Thyroid gland (tissue), 4 donors: Measurements from ENCODE around the gene BACH2. TPM values are rescaled to one million over a fixed set of nuclear protein-coding genes. Genes with fewer than 3 reads are reported as not detected.

Experiments
- DNase-seq, 2 donors: peaks; one replicate each; pipeline ENCODE4 v3.0.0-alpha.2; 2019
- H3K27ac ChIP-seq, 3 donors: fragments of 200-600 bp; sonication (generic); 1 replicate in 2 of 3; 2 replicates in 1 of 3; pipeline ENCODE4 v1.5.1; 2016 to 2019; ENCODE audit warnings: mild to moderate bottlenecking in 1 of 3, moderate library complexity in 1 of 3
- H3K27me3 ChIP-seq: fragments of 200-600 bp; sonication (generic); one replicate; pipeline ENCODE4 v1.5.1; 2019
- H3K36me3 ChIP-seq, 2 donors: fragments of 200-600 bp; sonication (generic); one replicate each; pipeline ENCODE4 v1.5.1; 2016 to 2019
- H3K4me1 ChIP-seq, 2 donors: fragments of 200-600 bp; sonication (generic); one replicate each; pipeline ENCODE4 v1.5.1; 2017 to 2019
- H3K4me3 ChIP-seq, 3 donors: fragments of 200-600 bp; sonication (generic); replicated peaks in 1 of 3; 1 replicate in 2 of 3; 2 replicates in 1 of 3; pipeline ENCODE4 v1.5.1; 2016; ENCODE audit warnings: mild to moderate bottlenecking in 1 of 3
- H3K9me3 ChIP-seq: fragments of 200-600 bp; sonication (generic); one replicate; pipeline ENCODE4 v1.5.1; 2017
- POLR2A ChIP-seq, 2 donors: fragments of 450-650 bp; IDR thresholded peaks; one replicate each; pipeline ENCODE4 v1.6.1; 2017; ENCODE audit warnings: antibody characterized with exemption in 2 of 2, mild to moderate bottlenecking in 2 of 2, moderate library complexity in 1 of 2
- WGBS, 2 donors: methylation state at CpG; one replicate each; pipeline ENCODE4 v1.1.5; 2017; 5-methylcytosine and 5-hydroxymethylcytosine counted together
- intact Hi-C: fragments of 100-400 bp; cut with DNase I; formaldehyde crosslinking; loops from one replicate; pipeline ENCODE4 v1.15.1; 2023
- total RNA-seq, 4 donors: library from RNA; depleted of rRNA; stranded (reverse); fragments of >200 nt; gene quantifications; one replicate each; pipeline ENCODE4 v1.2.3, GENCODE V29; 2016
- TF ChIP-seq, protein P1 (sequence below), 6 experiments: fragments of 200-600 bp in 3 of 6; fragments of 450-650 bp in 3 of 6; sonication (generic) in 3 of 6; IDR thresholded peaks; one replicate each; pipeline ENCODE4 v1.5.1; 2016 to 2019; ENCODE audit warnings: antibody characterized with exemption in 6 of 6, mild to moderate bottlenecking in 2 of 6, inconsistent platforms in 1 of 6, moderate library complexity in 1 of 6

BACH2 gene
- total RNA-seq, 4 donors from 2014 or later = 0.98 to 6.6 (median 3.9) TPM

DNA sequence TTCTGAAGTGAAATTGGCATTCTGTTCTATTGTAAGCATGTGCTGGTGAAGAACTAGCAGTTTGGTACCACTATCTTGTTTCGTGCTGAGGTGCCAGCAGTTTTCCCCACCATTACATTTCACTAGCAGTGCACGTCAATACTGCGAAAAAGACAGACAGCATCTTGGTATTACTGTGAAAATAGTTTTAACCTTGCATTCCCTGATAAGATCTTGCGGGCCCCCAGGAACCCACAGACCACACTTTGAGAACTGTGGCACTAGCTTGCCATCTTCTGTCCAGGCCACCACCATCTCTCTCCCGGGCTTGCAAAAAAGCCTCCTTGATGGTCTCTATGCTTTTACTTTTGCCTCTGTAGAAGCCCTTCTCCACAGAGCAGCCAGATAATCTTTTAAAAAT, 185.7 kb downstream of the BACH2 start:
- Histone ChIP-seq H3K27me3 (no peaks in the 10 kb centered on the region), H3K27ac (no peak overlapping the region), H3K9me3 (no peaks in the 10 kb centered on the region), H3K4me1 (no peaks in the 10 kb centered on the region), H3K36me3 (no peaks in the 10 kb centered on the region), H3K4me3 (no peak overlapping the region)
- WGBS, 2 donors = 90 to 95% methylated on average over 5 of the region's 5 CpGs
- intact Hi-C loops = no loop called here
- TF ChIP-seq, protein P1, sequence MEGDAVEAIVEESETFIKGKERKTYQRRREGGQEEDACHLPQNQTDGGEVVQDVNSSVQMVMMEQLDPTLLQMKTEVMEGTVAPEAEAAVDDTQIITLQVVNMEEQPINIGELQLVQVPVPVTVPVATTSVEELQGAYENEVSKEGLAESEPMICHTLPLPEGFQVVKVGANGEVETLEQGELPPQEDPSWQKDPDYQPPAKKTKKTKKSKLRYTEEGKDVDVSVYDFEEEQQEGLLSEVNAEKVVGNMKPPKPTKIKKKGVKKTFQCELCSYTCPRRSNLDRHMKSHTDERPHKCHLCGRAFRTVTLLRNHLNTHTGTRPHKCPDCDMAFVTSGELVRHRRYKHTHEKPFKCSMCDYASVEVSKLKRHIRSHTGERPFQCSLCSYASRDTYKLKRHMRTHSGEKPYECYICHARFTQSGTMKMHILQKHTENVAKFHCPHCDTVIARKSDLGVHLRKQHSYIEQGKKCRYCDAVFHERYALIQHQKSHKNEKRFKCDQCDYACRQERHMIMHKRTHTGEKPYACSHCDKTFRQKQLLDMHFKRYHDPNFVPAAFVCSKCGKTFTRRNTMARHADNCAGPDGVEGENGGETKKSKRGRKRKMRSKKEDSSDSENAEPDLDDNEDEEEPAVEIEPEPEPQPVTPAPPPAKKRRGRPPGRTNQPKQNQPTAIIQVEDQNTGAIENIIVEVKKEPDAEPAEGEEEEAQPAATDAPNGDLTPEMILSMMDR (IDR thresholded peaks at IDR 0.05) = no peak
- no peak for TF ChIP-seq POLR2A (IDR thresholded peaks at IDR 0.05)
- no peak for DNase-seq

DNA sequence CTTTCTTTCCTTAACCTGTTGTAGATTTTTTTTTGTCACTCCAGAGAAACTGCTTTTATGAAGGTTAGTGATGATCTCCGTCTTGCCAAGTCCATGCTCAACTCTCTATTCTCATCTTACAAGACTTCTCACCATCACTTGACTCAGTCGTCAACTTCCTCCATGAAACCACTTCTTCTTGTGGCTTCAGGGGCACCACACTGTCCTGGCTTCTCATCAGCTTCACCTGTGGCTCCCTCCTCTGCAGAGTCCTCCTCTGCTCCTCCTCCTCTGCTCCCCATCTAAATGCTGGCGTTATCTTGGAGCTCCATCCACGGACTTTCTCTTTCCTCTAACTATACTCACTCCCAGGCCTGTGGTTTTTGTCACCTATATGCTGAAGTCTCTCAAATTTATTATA, 187.5 kb downstream of the BACH2 start:
- TF ChIP-seq, protein P1 (IDR thresholded peaks at IDR 0.05) = no peak
- no peak for TF ChIP-seq POLR2A (IDR thresholded peaks at IDR 0.05)
- no peaks in the 10 kb centered on the region for H3K4me1 ChIP-seq
- no peaks in the 10 kb centered on the region for H3K9me3 ChIP-seq
- intact Hi-C loops = no loop called here
- 89% methylated on average over 4 of the region's 4 CpGs for WGBS, 2 donors
- H3K27ac ChIP-seq = no peak overlapping the region
- no peaks in the 10 kb centered on the region for H3K36me3 ChIP-seq
- H3K27me3 ChIP-seq = no peaks in the 10 kb centered on the region
- H3K4me3 ChIP-seq = no peak overlapping the region
- DNase-seq = no peak

DNA sequence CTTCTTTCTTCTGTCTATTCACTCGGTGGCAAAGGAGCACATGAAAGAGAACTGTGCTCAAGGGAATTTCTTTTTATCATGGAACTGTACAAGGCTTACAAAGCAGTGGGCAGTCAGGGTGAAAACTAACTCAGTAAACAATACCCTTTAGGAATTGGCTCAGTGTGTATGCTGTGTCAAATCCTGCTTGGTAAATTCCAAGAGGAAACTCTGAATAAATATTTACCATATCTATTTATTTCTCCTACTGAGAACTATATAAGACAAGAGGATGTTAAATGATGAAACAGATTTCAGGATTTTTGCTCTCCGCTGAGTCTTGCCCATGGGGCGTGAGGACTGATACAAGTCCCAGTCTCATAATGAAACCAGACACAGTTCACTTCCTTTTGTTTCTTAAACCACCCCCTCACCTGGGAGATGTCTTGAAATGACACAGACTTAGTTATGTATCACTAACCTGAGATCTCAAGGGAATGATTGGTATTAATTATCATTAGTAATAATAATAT, 188.8 kb downstream of the BACH2 start:
- H3K27me3 ChIP-seq = no peaks in the 10 kb centered on the region
- H3K36me3 ChIP-seq = no peaks in the 10 kb centered on the region
- WGBS, 2 donors = 67 to 70% methylated on average over 3 of the region's 3 CpGs
- H3K4me3 ChIP-seq = no peak overlapping the region
- H3K27ac ChIP-seq = no peak overlapping the region
- DNase-seq = no peak
- no peaks in the 10 kb centered on the region for H3K9me3 ChIP-seq
- intact Hi-C loops = no loop called here
- no peaks in the 10 kb centered on the region for H3K4me1 ChIP-seq
- TF ChIP-seq POLR2A (IDR thresholded peaks at IDR 0.05) = no peak
- TF ChIP-seq, protein P1 (IDR thresholded peaks at IDR 0.05) = no peak

DNA sequence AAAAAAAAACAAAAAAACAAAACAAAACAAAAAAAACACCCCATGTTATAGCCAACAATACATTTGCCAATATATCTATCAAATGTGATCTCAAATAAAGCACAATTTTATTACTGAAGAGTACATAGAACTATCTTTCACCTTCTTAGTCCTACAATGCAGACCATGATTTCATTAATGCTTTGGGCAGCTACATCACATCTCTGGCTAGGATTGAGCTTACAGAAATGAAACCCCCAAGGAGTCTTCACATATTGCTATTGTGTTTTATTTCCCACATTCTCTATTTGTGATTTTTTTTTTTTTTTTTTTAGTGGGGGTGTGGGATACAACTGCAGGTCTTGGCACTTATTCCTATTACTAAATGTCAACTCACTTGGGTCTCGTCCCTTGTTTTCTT, 189.3 kb downstream of the BACH2 start:
- TF ChIP-seq POLR2A (IDR thresholded peaks at IDR 0.05) = no peak
- TF ChIP-seq, protein P1 (IDR thresholded peaks at IDR 0.05) = no peak
- intact Hi-C loops = no loop called here
- 73 to 79% methylated on average over 1 of the region's 1 CpG for WGBS, 2 donors
- no peaks in the 10 kb centered on the region for H3K27me3 ChIP-seq
- H3K4me1 ChIP-seq = no peaks in the 10 kb centered on the region
- no peaks in the 10 kb centered on the region for H3K9me3 ChIP-seq
- H3K36me3 ChIP-seq = no peaks in the 10 kb centered on the region
- H3K4me3 ChIP-seq = no peak overlapping the region
- DNase-seq = no peak
- no peak overlapping the region for H3K27ac ChIP-seq

DNA sequence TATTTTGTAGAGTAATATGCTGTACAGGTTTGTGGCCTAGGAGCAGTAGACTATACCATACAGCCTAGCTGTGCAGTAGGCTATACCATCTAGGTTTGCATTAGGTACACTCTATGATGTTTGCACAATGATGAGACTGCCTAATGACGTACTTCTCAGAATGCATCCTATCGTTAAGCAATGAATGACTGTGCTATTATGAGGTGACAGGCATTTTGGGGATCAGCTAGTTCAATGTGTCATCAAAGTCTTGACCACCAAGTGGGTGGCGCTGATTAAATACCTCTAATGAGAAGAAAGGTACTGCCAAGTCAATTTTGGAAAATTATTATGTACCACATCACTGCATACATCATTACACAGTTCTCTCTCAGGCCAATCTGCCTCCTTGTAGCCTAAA, 190.2 kb downstream of the BACH2 start:
- no peaks in the 10 kb centered on the region for H3K9me3 ChIP-seq
- H3K27me3 ChIP-seq = no peaks in the 10 kb centered on the region
- no peak for DNase-seq
- WGBS, 2 donors = 77 to 91% methylated on average over 3 of the region's 3 CpGs
- H3K4me1 ChIP-seq = no peaks in the 10 kb centered on the region
- no peak overlapping the region for H3K27ac ChIP-seq
- no peak overlapping the region for H3K4me3 ChIP-seq
- no peaks in the 10 kb centered on the region for H3K36me3 ChIP-seq
- no peak for TF ChIP-seq POLR2A (IDR thresholded peaks at IDR 0.05)
- TF ChIP-seq, protein P1 (IDR thresholded peaks at IDR 0.05) = no peak
- intact Hi-C loops = no loop called here
